Esophagus squamous epithelium (tissue), 4 donors: ENCODE data around the gene RRP9.

Experiments
- CTCF ChIP-seq, 6 experiments: fragments of 450-650 bp in 4 of 6; fragments of 200-600 bp in 2 of 6; sonication (generic) in 2 of 6; IDR thresholded peaks; one replicate each; pipeline ENCODE4 v1.5.1; 2016 to 2019; ENCODE audit warnings: antibody characterized with exemption in 6 of 6, mild to moderate bottlenecking in 4 of 6, moderate library complexity in 4 of 6
- POLR2A ChIP-seq, 4 donors: fragments of 450-650 bp; IDR thresholded peaks; one replicate each; pipeline ENCODE4 v1.6.1; 2017; ENCODE audit warnings: antibody characterized with exemption in 4 of 4, mild to moderate bottlenecking in 4 of 4, moderate library complexity in 3 of 4

DNA sequence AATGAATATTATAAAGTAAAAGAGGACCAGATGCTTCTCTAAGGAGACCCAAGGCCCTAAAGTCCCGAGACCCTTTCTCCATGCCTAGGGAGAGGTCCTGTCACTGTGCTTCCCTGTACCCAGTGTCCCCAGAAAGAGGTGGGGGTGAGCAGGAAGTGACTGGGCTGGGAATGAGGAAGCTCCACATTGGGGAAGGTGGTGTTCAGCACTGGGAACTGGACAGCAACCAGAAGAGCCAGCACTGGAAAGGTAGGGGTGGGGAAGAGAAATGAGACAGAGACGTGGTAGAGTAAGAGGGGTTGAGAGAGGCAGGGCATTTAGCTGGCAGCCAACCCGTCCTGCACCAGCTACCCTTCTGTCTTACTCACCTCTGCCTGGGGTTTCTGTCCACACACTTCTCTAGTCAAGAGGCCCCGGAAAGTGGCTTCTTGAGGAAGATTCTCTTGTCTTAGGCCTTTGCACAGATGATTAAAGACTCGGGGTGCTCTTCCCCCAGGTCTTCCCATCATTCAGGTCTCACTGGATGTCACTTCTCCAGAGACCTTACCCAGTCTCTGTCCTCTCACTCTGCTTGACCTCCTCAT is 12.2 kb downstream of the RRP9 start:
- no peak for TF ChIP-seq CTCF (IDR thresholded peaks at IDR 0.05)
- no peak for TF ChIP-seq POLR2A (IDR thresholded peaks at IDR 0.05)
